Tibial artery (tissue), 4 donors: Measurements from ENCODE around the gene FURIN.

Experiments used
- DNase-seq, 2 donors: peaks; one replicate each; pipeline ENCODE4 v3.0.0-alpha.2; 2019
- H3K27ac ChIP-seq, 2 donors: fragments of 200-600 bp; sonication (generic) in 1 of 2; 1 replicate in 1 of 2; 2 replicates in 1 of 2; pipeline ENCODE4 v1.5.1; 2018 to 2019; ENCODE audit warnings: mild to moderate bottlenecking in 1 of 2
- H3K27me3 ChIP-seq, 2 donors: fragments of 200-600 bp; sonication (generic) in 1 of 2; one replicate each; pipeline versions ENCODE4 v1.5.1 to v1.6.0; 2016 to 2019
- H3K36me3 ChIP-seq, 3 donors: fragments of 200-600 bp; sonication (generic) in 2 of 3; one replicate each; pipeline ENCODE4 v1.5.1; 2016 to 2019; ENCODE audit warnings: mild to moderate bottlenecking in 2 of 3
- H3K4me1 ChIP-seq, 4 donors: fragments of 200-600 bp; sonication (generic) in 2 of 4; 1 replicate in 3 of 4; 2 replicates in 1 of 4; pipeline ENCODE4 v1.5.1; 2016 to 2019
- H3K4me3 ChIP-seq, 2 donors: fragments of 200-600 bp; sonication (generic) in 1 of 2; 1 replicate in 1 of 2; 2 replicates in 1 of 2; pipeline ENCODE4 v1.5.1; 2018 to 2019; ENCODE audit warnings: mild to moderate bottlenecking in 2 of 2
- H3K9me3 ChIP-seq, 3 donors: fragments of 200-600 bp; sonication (generic) in 1 of 3; one replicate each; pipeline ENCODE4 v1.5.1; 2016 to 2019
- CTCF ChIP-seq, 2 experiments: fragments of 200-600 bp in 1 of 2; fragments of 450-650 bp in 1 of 2; IDR thresholded peaks; one replicate each; pipeline ENCODE4 v1.5.1; 2017 to 2019; ENCODE audit warnings: antibody characterized with exemption in 2 of 2, mild to moderate bottlenecking in 1 of 2, moderate library complexity in 1 of 2
- intact Hi-C: fragments of 100-400 bp; cut with DNase I; formaldehyde crosslinking; loops from one replicate; pipeline ENCODE4 v1.15.0; 2023; ENCODE audit warnings: low total_unique reads

FURIN gene

GRCh38 chr15:90914305-90915080 lies 46.1 kb downstream of the FURIN start:
- intact Hi-C loops: no loop called here
- DNase-seq: no peak
- H3K27me3 ChIP-seq: no peaks in the 10 kb centered on the region
- no peaks in the 10 kb centered on the region for H3K9me3 ChIP-seq
- H3K4me1 ChIP-seq: no peaks in the 10 kb centered on the region
- H3K4me3 ChIP-seq: no peak overlapping the region
- H3K27ac ChIP-seq: no peak overlapping the region
- TF ChIP-seq CTCF (IDR thresholded peaks at IDR 0.05): no peak
- peaks cover 98 to 100% (median 100%) of the 10 kb centered on the region in 3 donors for H3K36me3 ChIP-seq

GRCh38 chr15:90915216-90915807 lies 46.9 kb downstream of the FURIN start:
- DNase-seq: no peak
- Histone ChIP-seq H3K4me1 (no peaks in the 10 kb centered on the region), H3K27ac (no peak overlapping the region), H3K27me3 (no peaks in the 10 kb centered on the region), H3K4me3 (no peak overlapping the region), H3K9me3 (no peaks in the 10 kb centered on the region), H3K36me3 (peaks cover 98 to 100% (median 100%) of the 10 kb centered on the region in 3 donors)
- no peak for TF ChIP-seq CTCF (IDR thresholded peaks at IDR 0.05)
- intact Hi-C loops: no loop called here

- no peak for TF ChIP-seq CTCF (IDR thresholded peaks at IDR 0.05)
- Histone ChIP-seq H3K27me3 (no peaks in the 10 kb centered on the region), H3K27ac (no peak overlapping the region), H3K9me3 (no peaks in the 10 kb centered on the region), H3K4me1 (no peaks in the 10 kb centered on the region), H3K36me3 (peaks cover 98 to 100% (median 100%) of the 10 kb centered on the region in 3 donors), H3K4me3 (no peak overlapping the region)
- DNase-seq: peak in 1 of 2 donors; percentile 43
- intact Hi-C loops: no loop called here
Measured at GRCh38 chr15:90915808-90916440, 47.5 kb downstream of the FURIN start.

- Histone ChIP-seq H3K27ac (no peak overlapping the region), H3K4me3 (no peak overlapping the region), H3K27me3 (no peaks in the 10 kb centered on the region), H3K4me1 (no peaks in the 10 kb centered on the region), H3K9me3 (no peaks in the 10 kb centered on the region), H3K36me3 (peaks cover 95 to 100% (median 99%) of the 10 kb centered on the region in 3 donors)
- no peak for TF ChIP-seq CTCF (IDR thresholded peaks at IDR 0.05)
- intact Hi-C loops: no loop called here
- no peak for DNase-seq
Measured at GRCh38 chr15:90916461-90916860, 48.1 kb downstream of the FURIN start.

GRCh38 chr15:90917569-90917968 lies 49.2 kb downstream of the FURIN start:
- no peak for TF ChIP-seq CTCF (IDR thresholded peaks at IDR 0.05)
- Histone ChIP-seq H3K27ac (no peak overlapping the region), H3K36me3 (peaks cover 84 to 91% (median 88%) of the 10 kb centered on the region in 3 donors), H3K9me3 (no peaks in the 10 kb centered on the region), H3K27me3 (no peaks in the 10 kb centered on the region), H3K4me3 (no peak overlapping the region), H3K4me1 (no peaks in the 10 kb centered on the region)
- DNase-seq: no peak
- intact Hi-C loops: no loop called here
